SU-DHL-6 (cell line): Measurements from ENCODE around the gene SCGB3A1.

Source experiments
- H2AFZ ChIP-seq: fragments of 200-600 bp; sonication (generic); 2 replicates; pipeline ENCODE4 v1.6.1; 2014; ENCODE audit warnings: low read depth, mild to moderate bottlenecking, moderate library complexity, mixed read lengths, antibody characterized with exemption, low read length; ENCODE audit not compliant: severe bottlenecking
- H3F3A ChIP-seq: fragments of 200-600 bp; shearing (Covaris generic); 2 replicates; pipeline ENCODE4 v1.6.0; 2016; ENCODE audit warnings: antibody characterized with exemption, mild to moderate bottlenecking; ENCODE audit not compliant: insufficient read depth
- H3K27ac ChIP-seq: fragments of 200-600 bp; sonication (generic); 2 replicates; pipeline ENCODE4 v1.5.1; 2016; ENCODE audit warnings: low read depth, mild to moderate bottlenecking, low read length, moderate library complexity, mixed read lengths
- H3K27me3 ChIP-seq: fragments of 200-600 bp; sonication (generic), shearing (Covaris generic); 2 replicates; pipeline ENCODE4 v1.6.0; 2014; ENCODE audit warnings: mild to moderate bottlenecking, low read length
- H3K36me3 ChIP-seq: fragments of 200-600 bp; sonication (generic); 2 replicates; pipeline ENCODE4 v1.6.1; 2014; ENCODE audit warnings: mild to moderate bottlenecking, low read length, mixed read lengths
- H3K4me2 ChIP-seq: fragments of 300-600, 200-600 bp; shearing (Covaris generic), sonication (generic); 2 replicates; pipeline ENCODE4 v1.6.0; 2014; ENCODE audit warnings: low read length, low read depth, mild to moderate bottlenecking; ENCODE audit not compliant: poor library complexity, severe bottlenecking
- H3K4me3 ChIP-seq: fragments of 200-600 bp; sonication (generic); 2 replicates; pipeline ENCODE4 v1.5.1; 2014; ENCODE audit warnings: antibody characterized with exemption, low read length, mild to moderate bottlenecking, mixed read lengths; ENCODE audit not compliant: insufficient read depth, poor library complexity, severe bottlenecking
- H3K79me2 ChIP-seq: fragments of 200-600 bp; sonication (generic); 2 replicates; pipeline ENCODE4 v1.6.1; 2014; ENCODE audit warnings: mild to moderate bottlenecking, low read length, moderate library complexity; ENCODE audit not compliant: insufficient read depth
- H3K9ac ChIP-seq: fragments of 200-600 bp; sonication (generic); 2 replicates; pipeline ENCODE4 v1.7.0; 2014; ENCODE audit warnings: mild to moderate bottlenecking, low read length
- H3K9me2 ChIP-seq: fragments of 200-600 bp; sonication (generic); replicated peaks from 2 replicates; pipeline ENCODE4 v1.6.1; 2014; ENCODE audit warnings: low read length; ENCODE audit not compliant: insufficient read depth
- H3K9me3 ChIP-seq: fragments of 200-600 bp; sonication (generic); 2 replicates; pipeline ENCODE4 v1.6.1; 2014; ENCODE audit warnings: low read length, mixed read lengths; ENCODE audit not compliant: insufficient read depth
- H4K20me1 ChIP-seq: fragments of 200-600 bp; sonication (generic); 2 replicates; pipeline ENCODE4 v1.6.1; 2014; ENCODE audit warnings: low read depth, mild to moderate bottlenecking, antibody characterized with exemption, low read length, moderate library complexity, mixed read lengths
- CTCF ChIP-seq: fragments of 200-600 bp; sonication (generic); IDR thresholded peaks from one replicate; pipeline ENCODE4 v1.5.1; 2017; ENCODE audit warnings: antibody characterized with exemption, mild to moderate bottlenecking, low read length, moderate library complexity; ENCODE audit not compliant: insufficient read depth, poor library complexity, severe bottlenecking
- EZH2phosphoT487 ChIP-seq: fragments of 200-600 bp; sonication (generic), shearing (Covaris generic); conservative IDR thresholded peaks from 2 replicates; pipeline ENCODE4 v1.6.1; 2018; ENCODE audit warnings: mild to moderate bottlenecking, antibody characterized with exemption, low read length, moderate library complexity, mixed read lengths

Gene SCGB3A1

GRCh38 chr5:180586204-180586603, 5.1 kb downstream of the SCGB3A1 start:
- peaks cover 4% of the 10 kb centered on the region; the same call in 1 of the 2 replicates for H3F3A ChIP-seq
- no peak overlapping the region for H3K4me3 ChIP-seq
- no peak overlapping the region for H3K4me2 ChIP-seq
- H3K9ac ChIP-seq = no peak overlapping the region
- H3K9me2 ChIP-seq = no peaks in the 10 kb centered on the region
- H3K79me2 ChIP-seq = no peaks in the 10 kb centered on the region
- H4K20me1 ChIP-seq = no peaks in the 10 kb centered on the region
- no peaks in the 10 kb centered on the region for H3K9me3 ChIP-seq
- no peaks in the 10 kb centered on the region for H3K27me3 ChIP-seq
- no peak for TF ChIP-seq EZH2phosphoT487
- no peak for TF ChIP-seq CTCF
- H3K36me3 ChIP-seq = no peaks in the 10 kb centered on the region
- no peak overlapping the region for H3K27ac ChIP-seq
- H2AFZ ChIP-seq = no peak overlapping the region

- Histone ChIP-seq H2AFZ (no peak overlapping the region), H3K27me3 (no peaks in the 10 kb centered on the region), H3K36me3 (no peaks in the 10 kb centered on the region), H4K20me1 (no peaks in the 10 kb centered on the region), H3K9me2 (no peaks in the 10 kb centered on the region), H3K27ac (no peak overlapping the region), H3K9ac (no peak overlapping the region), H3K79me2 (no peaks in the 10 kb centered on the region), H3K4me2 (no peak overlapping the region), H3K9me3 (no peaks in the 10 kb centered on the region), H3F3A (peaks cover 4% of the 10 kb centered on the region; the same call in 1 of the 2 replicates), H3K4me3 (no peak overlapping the region)
- TF ChIP-seq CTCF (no peak), EZH2phosphoT487 (no peak)
Observed at GRCh38 chr5:180583738-180584137, 7.6 kb downstream of the SCGB3A1 start.

GRCh38 chr5:180580681-180581080, 10.6 kb downstream of the SCGB3A1 start:
- Histone ChIP-seq H3K27ac (no peak overlapping the region), H3K36me3 (no peaks in the 10 kb centered on the region), H3K4me2 (no peak overlapping the region), H4K20me1 (no peaks in the 10 kb centered on the region), H3K9ac (no peak overlapping the region), H3K79me2 (no peaks in the 10 kb centered on the region), H3K9me2 (no peaks in the 10 kb centered on the region), H3K9me3 (no peaks in the 10 kb centered on the region), H3F3A (peaks cover 4% of the 10 kb centered on the region; the same call in 1 of the 2 replicates), H3K4me3 (no peak overlapping the region), H3K27me3 (no peaks in the 10 kb centered on the region), H2AFZ (no peak overlapping the region)
- TF ChIP-seq EZH2phosphoT487 = no peak
- TF ChIP-seq CTCF = no peak
